Uterus (tissue), 2 donors: Measurements from ENCODE around the gene HOXC12.

ENCODE experiments used
- POLR2A ChIP-seq, 2 donors: fragments of 450-650 bp; IDR thresholded peaks; one replicate each; pipeline ENCODE4 v1.6.1; 2016; ENCODE audit warnings: antibody characterized with exemption in 2 of 2, mild to moderate bottlenecking in 1 of 2, moderate library complexity in 1 of 2
- TF ChIP-seq, protein P1 (sequence below), 4 experiments: fragments of 200-600 bp in 2 of 4; fragments of 450-650 bp in 2 of 4; sonication (generic) in 2 of 4; IDR thresholded peaks; one replicate each; pipeline ENCODE4 v1.5.1; 2016 to 2019; ENCODE audit warnings: antibody characterized with exemption in 4 of 4, mild to moderate bottlenecking in 2 of 4, moderate library complexity in 1 of 4

- TF ChIP-seq, protein P1, sequence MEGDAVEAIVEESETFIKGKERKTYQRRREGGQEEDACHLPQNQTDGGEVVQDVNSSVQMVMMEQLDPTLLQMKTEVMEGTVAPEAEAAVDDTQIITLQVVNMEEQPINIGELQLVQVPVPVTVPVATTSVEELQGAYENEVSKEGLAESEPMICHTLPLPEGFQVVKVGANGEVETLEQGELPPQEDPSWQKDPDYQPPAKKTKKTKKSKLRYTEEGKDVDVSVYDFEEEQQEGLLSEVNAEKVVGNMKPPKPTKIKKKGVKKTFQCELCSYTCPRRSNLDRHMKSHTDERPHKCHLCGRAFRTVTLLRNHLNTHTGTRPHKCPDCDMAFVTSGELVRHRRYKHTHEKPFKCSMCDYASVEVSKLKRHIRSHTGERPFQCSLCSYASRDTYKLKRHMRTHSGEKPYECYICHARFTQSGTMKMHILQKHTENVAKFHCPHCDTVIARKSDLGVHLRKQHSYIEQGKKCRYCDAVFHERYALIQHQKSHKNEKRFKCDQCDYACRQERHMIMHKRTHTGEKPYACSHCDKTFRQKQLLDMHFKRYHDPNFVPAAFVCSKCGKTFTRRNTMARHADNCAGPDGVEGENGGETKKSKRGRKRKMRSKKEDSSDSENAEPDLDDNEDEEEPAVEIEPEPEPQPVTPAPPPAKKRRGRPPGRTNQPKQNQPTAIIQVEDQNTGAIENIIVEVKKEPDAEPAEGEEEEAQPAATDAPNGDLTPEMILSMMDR (IDR thresholded peaks at IDR 0.05), result no peak
- no peak for TF ChIP-seq POLR2A (IDR thresholded peaks at IDR 0.05)
Measured at GRCh38 chr12:53966385-53967133, 11.9 kb downstream of the HOXC12 start.
